ENCODE data around the gene SLC12A7. TPM values are rescaled to one million over a fixed set of nuclear protein-coding genes. Genes with fewer than 3 reads are reported as not detected.

The SLC12A7 gene
- total and polyA plus RNA-seq, 2 donors (not counting 1 experiment from before 2014, with no cell fraction given): 2.9 to 23.9 TPM

DNA sequence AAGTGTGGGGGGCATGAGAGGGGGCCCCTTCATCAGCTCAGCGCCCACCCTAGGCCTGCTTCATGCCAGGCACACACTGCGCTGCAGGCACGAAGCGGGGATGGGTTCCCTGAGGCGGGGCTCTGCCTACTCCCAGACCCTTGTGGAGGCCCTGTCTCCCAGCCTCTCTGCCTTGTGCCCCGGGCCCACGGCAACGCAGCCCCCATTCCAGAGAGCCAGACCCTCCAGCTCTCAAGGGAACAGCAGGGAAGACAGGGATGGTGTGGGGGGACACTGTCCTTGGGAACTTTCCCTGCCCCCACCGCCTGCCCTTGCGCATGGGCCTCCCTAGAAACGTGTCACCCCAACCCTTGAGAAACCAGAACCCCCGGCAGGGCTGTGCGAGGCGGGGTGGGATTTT is 10.0 kb upstream of the SLC12A7 start:
- DNase-seq (ENCODE audit: low read depth in 2 of 2): no peak
- H2AFZ ChIP-seq (ENCODE audit: low read length): no peak overlapping the region
- H3K79me2 ChIP-seq (ENCODE audit: control insufficient read depth, insufficient read depth, low read length): no peaks in the 10 kb centered on the region
- TF ChIP-seq EZH2 (IDR thresholded peaks at IDR 0.05; ENCODE audit: low read length, missing control alignments) (no peak), CTCF (conservative IDR thresholded peaks at IDR 0.05 in 1 of 2, IDR thresholded peaks at IDR 0.05 in 1 of 2; ENCODE audit: low read depth in 1 of 2, low read length in 2 of 2) (no peak)
- no peak overlapping the region for H3K9ac ChIP-seq (ENCODE audit: insufficient read depth, low read length)
- H3K4me3 ChIP-seq (replicated peaks in 1 of 4; ENCODE audit: control extremely low read depth in 1 of 4, insufficient read depth in 1 of 4, low read depth in 3 of 4, low read length in 4 of 4): no peak overlapping the region
- no peaks in the 10 kb centered on the region for H4K20me1 ChIP-seq (ENCODE audit: control insufficient read depth, extremely low read depth, insufficient read depth, low read length)
- no peak overlapping the region for H3K27ac ChIP-seq (ENCODE audit: insufficient read depth, low read length)
- no peaks in the 10 kb centered on the region for H3K4me1 ChIP-seq (ENCODE audit: control insufficient read depth, extremely low read depth, insufficient read depth, low read length)
- H3K36me3 ChIP-seq (ENCODE audit: control insufficient read depth, insufficient read depth, low read length): no peaks in the 10 kb centered on the region
- H3K9me3 ChIP-seq (ENCODE audit: control insufficient read depth, insufficient read depth, low read depth, low read length): no peaks in the 10 kb centered on the region
- no peak overlapping the region for H3K4me2 ChIP-seq (ENCODE audit: extremely low read depth, insufficient read depth, low read length)
- peaks cover 3% of the 10 kb centered on the region for H3K27me3 ChIP-seq (ENCODE audit: control insufficient read depth, insufficient read depth, low read length)

- no peaks in the 10 kb centered on the region for H3K79me2 ChIP-seq (ENCODE audit: control insufficient read depth, insufficient read depth, low read length)
- H3K27me3 ChIP-seq (ENCODE audit: control insufficient read depth, insufficient read depth, low read length): peaks cover 3% of the 10 kb centered on the region
- no peaks in the 10 kb centered on the region for H3K36me3 ChIP-seq (ENCODE audit: control insufficient read depth, insufficient read depth, low read length)
- no peaks in the 10 kb centered on the region for H3K4me1 ChIP-seq (ENCODE audit: control insufficient read depth, extremely low read depth, insufficient read depth, low read length)
- no peak overlapping the region for H3K27ac ChIP-seq (ENCODE audit: insufficient read depth, low read length)
- no peak overlapping the region for H2AFZ ChIP-seq (ENCODE audit: low read length)
- H3K9ac ChIP-seq (ENCODE audit: insufficient read depth, low read length): no peak overlapping the region
- H3K4me3 ChIP-seq (replicated peaks in 1 of 4; ENCODE audit: control extremely low read depth in 1 of 4, insufficient read depth in 1 of 4, low read depth in 3 of 4, low read length in 4 of 4): no peak overlapping the region
- no peaks in the 10 kb centered on the region for H4K20me1 ChIP-seq (ENCODE audit: control insufficient read depth, extremely low read depth, insufficient read depth, low read length)
- DNase-seq (ENCODE audit: low read depth in 2 of 2): no peak
- no peaks in the 10 kb centered on the region for H3K9me3 ChIP-seq (ENCODE audit: control insufficient read depth, insufficient read depth, low read depth, low read length)
- TF ChIP-seq CTCF (conservative IDR thresholded peaks at IDR 0.05 in 1 of 2, IDR thresholded peaks at IDR 0.05 in 1 of 2; ENCODE audit: low read depth in 1 of 2, low read length in 2 of 2) (no peak), EZH2 (IDR thresholded peaks at IDR 0.05; ENCODE audit: low read length, missing control alignments) (no peak)
- H3K4me2 ChIP-seq (ENCODE audit: extremely low read depth, insufficient read depth, low read length): no peak overlapping the region
These were observed 9.2 kb upstream of the SLC12A7 start for GRCh38 chr5:1121044-1121443.

- no peaks in the 10 kb centered on the region for H3K4me1 ChIP-seq (ENCODE audit: control insufficient read depth, extremely low read depth, insufficient read depth, low read length)
- no peaks in the 10 kb centered on the region for H3K79me2 ChIP-seq (ENCODE audit: control insufficient read depth, insufficient read depth, low read length)
- no peaks in the 10 kb centered on the region for H4K20me1 ChIP-seq (ENCODE audit: control insufficient read depth, extremely low read depth, insufficient read depth, low read length)
- peaks cover 3% of the 10 kb centered on the region for H3K27me3 ChIP-seq (ENCODE audit: control insufficient read depth, insufficient read depth, low read length)
- no peak overlapping the region for H3K4me2 ChIP-seq (ENCODE audit: extremely low read depth, insufficient read depth, low read length)
- no peak overlapping the region for H3K9ac ChIP-seq (ENCODE audit: insufficient read depth, low read length)
- H2AFZ ChIP-seq (ENCODE audit: low read length): no peak overlapping the region
- TF ChIP-seq EZH2 (IDR thresholded peaks at IDR 0.05; ENCODE audit: low read length, missing control alignments) (no peak), CTCF (conservative IDR thresholded peaks at IDR 0.05 in 1 of 2, IDR thresholded peaks at IDR 0.05 in 1 of 2; ENCODE audit: low read depth in 1 of 2, low read length in 2 of 2) (no peak)
- no peaks in the 10 kb centered on the region for H3K9me3 ChIP-seq (ENCODE audit: control insufficient read depth, insufficient read depth, low read depth, low read length)
- H3K36me3 ChIP-seq (ENCODE audit: control insufficient read depth, insufficient read depth, low read length): no peaks in the 10 kb centered on the region
- no peak overlapping the region for H3K27ac ChIP-seq (ENCODE audit: insufficient read depth, low read length)
- DNase-seq (ENCODE audit: low read depth in 2 of 2): no peak
- H3K4me3 ChIP-seq (replicated peaks in 1 of 4; ENCODE audit: control extremely low read depth in 1 of 4, insufficient read depth in 1 of 4, low read depth in 3 of 4, low read length in 4 of 4): no peak overlapping the region
These were observed 8.6 kb upstream of the SLC12A7 start for GRCh38 chr5:1120236-1120999.
